ENCODE data around the gene CEP43.

Gene CEP43

GRCh38 chr6:167013067-167013466 is 13.9 kb downstream of the CEP43 start:
- DNase-seq (ENCODE audit: low read depth): no peak

- DNase-seq (ENCODE audit: low read depth): no peak
Observed at GRCh38 chr6:167013946-167014345, 14.7 kb downstream of the CEP43 start.

GRCh38 chr6:167015302-167015701 is 16.1 kb downstream of the CEP43 start:
- no peak for DNase-seq (ENCODE audit: low read depth)

DNA sequence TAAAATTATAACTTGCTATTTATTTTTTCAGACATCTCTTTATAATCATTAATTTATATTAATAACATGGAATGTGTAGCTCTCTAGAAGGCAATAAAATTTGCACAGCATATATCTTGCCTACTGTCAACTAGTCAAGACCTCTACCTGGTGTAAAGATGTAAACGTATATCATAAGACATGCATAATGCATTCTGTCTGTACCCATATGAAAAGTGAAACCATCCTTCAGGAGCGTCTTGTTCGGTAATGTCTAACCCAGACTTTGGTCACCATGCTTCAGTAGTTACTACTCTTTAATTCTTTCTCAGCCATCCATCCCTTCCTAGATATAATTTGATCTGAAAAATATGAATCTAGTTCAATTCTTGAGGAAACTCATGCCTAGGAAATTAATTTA is 21.0 kb downstream of the CEP43 start:
- DNase-seq (ENCODE audit: low read depth): no peak

DNA sequence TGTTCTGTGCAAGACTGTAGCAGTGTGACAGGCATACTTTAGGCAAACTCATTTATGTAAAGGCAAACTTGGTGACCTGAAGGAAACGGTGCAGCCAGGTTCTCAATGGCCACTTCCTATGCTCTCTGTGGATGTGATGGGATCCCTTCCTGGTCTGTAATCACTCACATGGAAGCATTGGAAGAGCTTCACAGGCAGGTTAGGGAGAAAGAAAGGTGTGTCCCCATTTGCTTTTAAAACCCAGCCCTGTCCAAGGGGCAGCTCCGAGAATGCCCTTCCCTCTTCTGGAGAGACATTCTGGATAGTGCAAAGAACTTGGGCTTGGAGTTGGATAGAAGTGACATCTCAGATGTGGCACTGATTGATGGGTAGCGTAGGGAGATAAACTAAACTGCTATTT is 28.1 kb downstream of the CEP43 start:
- no peak for DNase-seq (ENCODE audit: low read depth)

DNA sequence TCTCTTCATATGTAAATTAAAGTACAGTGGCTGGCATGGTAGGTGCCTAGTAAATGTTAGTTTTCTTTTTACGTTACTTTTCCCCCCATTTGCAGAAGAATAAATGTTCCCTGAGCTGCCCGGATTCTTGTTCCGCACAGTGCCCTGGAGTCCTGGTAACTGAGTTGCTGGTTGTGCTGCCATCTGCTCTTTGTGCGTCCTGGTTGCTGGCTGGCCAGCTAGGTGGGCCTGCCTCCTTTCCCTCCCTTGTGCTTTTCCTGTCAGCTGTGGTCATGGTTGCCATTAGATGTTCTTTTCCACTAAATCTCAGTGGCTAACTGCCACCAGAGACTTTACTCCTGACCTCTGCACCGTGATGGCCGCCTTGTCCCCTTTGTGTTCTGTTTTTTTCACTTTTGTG is 28.6 kb downstream of the CEP43 start:
- no peak for DNase-seq (ENCODE audit: low read depth)

GRCh38 chr6:167030222-167031072 is 31.2 kb downstream of the CEP43 start:
- DNase-seq (ENCODE audit: low read depth): no peak

- DNase-seq (ENCODE audit: low read depth): no peak
Observed at GRCh38 chr6:167031082-167031709, 32.0 kb downstream of the CEP43 start.

GRCh38 chr6:167034056-167034455 is 34.9 kb downstream of the CEP43 start:
- no peak for DNase-seq (ENCODE audit: low read depth)

DNA sequence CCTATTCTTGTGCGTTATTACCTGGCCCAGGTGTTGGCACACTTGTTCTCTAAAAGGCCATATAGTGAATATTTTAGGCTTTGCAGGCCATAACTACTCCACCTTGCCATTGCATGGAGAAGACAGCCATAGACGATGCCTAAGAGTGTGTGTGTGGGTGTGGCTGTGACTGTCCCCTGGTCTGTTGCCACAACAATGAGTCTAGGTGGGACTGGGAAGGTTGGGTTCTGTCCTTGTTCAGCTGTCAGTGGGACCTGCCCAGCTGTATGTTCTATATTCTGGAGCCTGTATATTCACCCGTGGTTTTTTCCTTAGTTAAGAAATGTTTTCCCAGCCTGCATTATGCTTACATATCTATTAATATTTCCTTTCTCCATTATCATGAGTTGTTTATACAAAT is 38.6 kb downstream of the CEP43 start:
- no peak for DNase-seq (ENCODE audit: low read depth)

DNA sequence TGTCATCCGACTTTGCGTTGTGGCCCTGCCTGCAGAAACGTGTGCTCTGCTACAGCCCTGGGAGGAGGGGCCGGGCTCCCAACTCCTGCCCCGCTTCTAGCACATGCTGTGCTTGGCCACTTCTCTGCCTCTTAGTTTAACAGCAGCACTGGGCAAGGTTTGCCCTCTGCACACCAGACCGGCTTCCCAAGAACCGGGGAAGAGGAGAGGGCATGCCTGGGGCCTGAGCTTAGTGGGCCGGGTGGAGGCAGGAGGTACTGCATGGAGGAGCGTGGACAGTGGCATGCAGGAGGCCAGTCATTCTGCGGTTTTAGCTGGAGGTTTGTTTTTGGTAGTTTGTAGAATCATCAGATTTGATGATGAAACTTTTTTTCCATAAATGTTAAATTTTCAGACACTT is 45.5 kb downstream of the CEP43 start:
- DNase-seq (ENCODE audit: low read depth): no peak

DNA sequence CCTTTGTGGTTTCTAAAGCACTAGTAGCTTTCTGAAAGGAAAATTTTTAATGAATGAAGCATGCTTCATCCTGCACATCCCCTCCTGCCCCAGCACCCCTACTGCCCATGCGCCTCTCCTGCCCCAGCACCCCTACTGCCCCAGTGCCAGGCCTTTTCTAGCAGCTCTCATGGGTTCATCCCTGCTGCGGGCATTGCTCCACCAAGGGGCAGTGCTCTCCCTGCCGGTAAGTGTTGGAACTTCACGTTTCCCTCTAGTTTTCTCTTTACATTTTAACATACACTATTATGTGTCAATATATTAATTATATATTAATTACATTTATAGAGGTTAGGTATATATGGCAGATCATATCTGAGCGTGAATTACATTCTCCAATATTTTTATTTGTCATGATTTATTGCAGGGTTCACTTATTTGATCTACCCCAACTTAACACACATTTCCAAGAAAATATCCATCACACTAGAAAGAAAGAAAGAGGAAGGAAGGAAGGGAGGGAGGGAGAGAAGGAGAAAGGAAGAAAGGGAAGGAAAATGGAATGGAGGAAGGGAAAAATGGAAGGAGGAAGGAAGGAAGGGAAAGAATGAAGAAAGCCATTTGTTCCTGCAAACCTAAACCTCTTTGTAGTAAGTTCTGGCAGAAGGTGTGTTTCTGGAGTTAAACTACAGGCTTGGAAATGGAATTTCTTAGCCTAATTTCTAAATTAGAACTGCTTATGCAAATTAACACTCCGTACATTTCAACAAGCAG is 46.8 kb downstream of the CEP43 start:
- DNase-seq (ENCODE audit: low read depth): no peak

DNA sequence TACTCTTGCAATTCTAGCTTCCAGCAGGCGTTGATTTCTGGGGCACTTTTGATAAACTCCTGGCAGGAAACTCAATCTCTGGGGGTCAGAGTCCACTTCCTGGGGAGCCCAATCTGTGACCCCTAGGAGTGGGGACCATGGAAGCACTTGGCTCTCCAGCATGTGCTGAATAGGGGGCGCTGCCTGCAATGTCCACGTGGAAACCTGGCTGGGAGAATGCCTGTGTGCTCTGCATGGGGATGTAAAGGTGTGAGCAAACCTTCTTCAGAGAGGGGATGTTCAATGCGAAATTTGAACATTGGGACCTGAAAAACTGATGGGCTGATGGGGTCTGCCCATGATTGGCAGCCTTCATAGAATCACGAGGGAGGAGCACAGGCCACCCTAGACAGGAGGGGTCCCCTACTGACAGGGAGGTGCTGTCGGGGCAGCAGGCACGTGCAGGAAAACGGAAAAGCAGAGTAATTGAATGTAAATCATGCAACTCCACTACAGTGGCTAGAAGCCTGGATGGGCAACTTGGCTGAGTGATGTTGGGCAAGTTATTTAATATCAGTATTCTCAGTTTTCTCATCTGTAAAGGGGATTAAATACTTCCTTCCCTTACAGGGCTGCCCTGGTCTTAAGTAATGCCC is 47.8 kb downstream of the CEP43 start:
- no peak for DNase-seq (ENCODE audit: low read depth)

DNA sequence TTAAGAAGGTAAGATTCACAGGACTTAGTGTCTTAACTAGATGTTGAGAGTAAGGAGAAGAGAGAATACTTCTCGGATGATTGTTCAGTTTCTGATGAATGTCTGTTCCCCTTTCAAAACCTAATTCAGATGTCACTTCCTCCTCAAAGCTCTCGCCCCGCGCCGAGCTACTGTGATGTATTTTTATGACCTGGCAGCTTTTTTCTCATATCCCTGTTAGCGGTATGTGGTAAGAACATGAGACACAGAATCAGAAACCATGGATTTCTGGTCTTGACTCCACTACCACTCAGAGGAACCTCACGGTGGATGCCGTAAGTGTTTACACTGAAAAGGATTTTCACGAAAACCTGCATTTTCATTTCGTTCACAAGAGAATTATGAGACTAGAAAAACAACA is 48.4 kb downstream of the CEP43 start:
- DNase-seq (ENCODE audit: low read depth): peak; percentile 47
